Osteoblast (primary cell): ENCODE data around the gene MB. TPM values are rescaled to one million over a fixed set of nuclear protein-coding genes. Genes with fewer than 3 reads are reported as not detected.

Experiments used
- DNase-seq: peaks from one replicate; pipeline ENCODE4 v3.0.0; 2011; ENCODE audit warnings: low spot score, mixed read lengths; ENCODE audit not compliant: insufficient read length; ENCODE audit errors: missing footprints
- H2AFZ ChIP-seq: 2 replicates; pipeline ENCODE4 v1.6.0; 2011; ENCODE audit warnings: mild to moderate bottlenecking, low read length
- H3K27ac ChIP-seq: 2 replicates; pipeline ENCODE4 v1.5.1; 2011; ENCODE audit warnings: mild to moderate bottlenecking, low read depth, low read length, moderate library complexity
- H3K27me3 ChIP-seq: 2 replicates; pipeline ENCODE4 v1.6.0; 2012; ENCODE audit warnings: mild to moderate bottlenecking, control low read depth, inconsistent platforms, low read length, moderate library complexity; ENCODE audit not compliant: insufficient read depth
- H3K36me3 ChIP-seq: 2 replicates; pipeline ENCODE4 v1.5.1; 2011; ENCODE audit warnings: mild to moderate bottlenecking, low read length, control low read depth, moderate library complexity; ENCODE audit not compliant: insufficient read depth
- H3K4me1 ChIP-seq: 2 replicates; pipeline ENCODE4 v1.5.1; 2011; ENCODE audit warnings: mild to moderate bottlenecking, low read length, control low read depth, moderate library complexity; ENCODE audit not compliant: insufficient read depth
- H3K4me2 ChIP-seq: 2 replicates; pipeline ENCODE4 v1.6.0; 2011; ENCODE audit warnings: mild to moderate bottlenecking, low read length; ENCODE audit not compliant: insufficient read depth
- H3K4me3 ChIP-seq: fragments of 200-600 bp; sonication (generic); 3 replicates; pipeline ENCODE4 v1.5.1; 2012; ENCODE audit warnings: mild to moderate bottlenecking, low read length, inconsistent platforms; ENCODE audit not compliant: insufficient read depth
- H3K79me2 ChIP-seq: 2 replicates; pipeline ENCODE4 v1.6.0; 2012; ENCODE audit warnings: mild to moderate bottlenecking, low read length, control low read depth, inconsistent platforms; ENCODE audit not compliant: insufficient read depth
- H3K9me3 ChIP-seq: 2 replicates; pipeline ENCODE4 v1.5.1; 2011; ENCODE audit warnings: low read depth, low read length, control low read depth
- H4K20me1 ChIP-seq: 2 replicates; pipeline ENCODE4 v1.6.0; 2012; ENCODE audit warnings: mild to moderate bottlenecking, low read length, control low read depth; ENCODE audit not compliant: insufficient read depth
- CTCF ChIP-seq: IDR thresholded peaks from 2 replicates; pipeline ENCODE4 v1.5.1; 2011; ENCODE audit warnings: mild to moderate bottlenecking, low read depth, low read length, moderate library complexity; ENCODE audit errors: extremely low read depth
- total RNA-seq: library from RNA; depleted of rRNA; stranded (reverse); fragments of >200 nt; gene quantifications from 2 replicates; pipeline ENCODE4 v1.2.3, GENCODE V29; 2012

The MB gene
- total RNA-seq, 1 donor = 0.36 TPM

GRCh38 chr22:35656284-35656752 lies 39.2 kb upstream of the MB start:
- H3K36me3 ChIP-seq = peaks cover 13% of the 10 kb centered on the region
- no peaks in the 10 kb centered on the region for H3K9me3 ChIP-seq
- DNase-seq = no peak
- H3K27me3 ChIP-seq = no peaks in the 10 kb centered on the region
- no peak overlapping the region for H3K4me2 ChIP-seq
- peaks cover 3% of the 10 kb centered on the region for H3K4me1 ChIP-seq
- no peak overlapping the region for H3K4me3 ChIP-seq
- no peak overlapping the region for H3K27ac ChIP-seq
- no peak for TF ChIP-seq CTCF
- H3K79me2 ChIP-seq = no peaks in the 10 kb centered on the region
- no peaks in the 10 kb centered on the region for H4K20me1 ChIP-seq
- no peak overlapping the region for H2AFZ ChIP-seq

GRCh38 chr22:35653824-35654223 lies 36.7 kb upstream of the MB start:
- no peak overlapping the region for H3K27ac ChIP-seq
- H3K27me3 ChIP-seq = no peaks in the 10 kb centered on the region
- H2AFZ ChIP-seq = no peak overlapping the region
- H3K9me3 ChIP-seq = peaks cover 2% of the 10 kb centered on the region
- no peaks in the 10 kb centered on the region for H4K20me1 ChIP-seq
- peaks cover 16% of the 10 kb centered on the region for H3K79me2 ChIP-seq
- no peak overlapping the region for H3K4me2 ChIP-seq
- TF ChIP-seq CTCF = no peak
- H3K4me3 ChIP-seq = no peak overlapping the region
- peaks cover 6% of the 10 kb centered on the region for H3K36me3 ChIP-seq
- no peak for DNase-seq
- peaks cover 8% of the 10 kb centered on the region for H3K4me1 ChIP-seq

GRCh38 chr22:35651085-35651484 lies 34.0 kb upstream of the MB start:
- Histone ChIP-seq H3K27me3 (no peaks in the 10 kb centered on the region), H3K9me3 (peaks cover 2% of the 10 kb centered on the region), H3K4me3 (no peak overlapping the region), H3K27ac (no peak overlapping the region), H3K4me1 (peaks cover 26% of the 10 kb centered on the region), H3K79me2 (peaks cover 22% of the 10 kb centered on the region), H4K20me1 (no peaks in the 10 kb centered on the region), H2AFZ (no peak overlapping the region), H3K4me2 (no peak overlapping the region), H3K36me3 (no peaks in the 10 kb centered on the region)
- no peak for TF ChIP-seq CTCF
- no peak for DNase-seq

GRCh38 chr22:35649636-35650250 lies 32.6 kb upstream of the MB start:
- no peak overlapping the region for H2AFZ ChIP-seq
- no peaks in the 10 kb centered on the region for H4K20me1 ChIP-seq
- no peak for DNase-seq
- peak overlapping the region; percentile 100 for H3K4me2 ChIP-seq
- no peak overlapping the region for H3K27ac ChIP-seq
- H3K36me3 ChIP-seq = no peaks in the 10 kb centered on the region
- H3K9me3 ChIP-seq = peaks cover 2% of the 10 kb centered on the region
- H3K79me2 ChIP-seq = peaks cover 22% of the 10 kb centered on the region
- no peaks in the 10 kb centered on the region for H3K27me3 ChIP-seq
- H3K4me1 ChIP-seq = peaks cover 26% of the 10 kb centered on the region
- TF ChIP-seq CTCF = no peak
- peak overlapping the region; percentile 96 for H3K4me3 ChIP-seq
